K562 (cell line): ENCODE measurements around the gene ZNF26. TPM values are rescaled to one million over a fixed set of nuclear protein-coding genes. Genes with fewer than 3 reads are reported as not detected.

Experiments
- ELF1 ChIP-seq: fragments of 200-800 bp; sonication (Bioruptor generic); IDR thresholded peaks from 2 replicates; pipeline ENCODE4 v1.6.1; 2016; ENCODE audit warnings: missing genetic modification characterization, missing compliant biosample characterization
- HNRNPL ChIP-seq: fragments of 200-400 bp; formaldehyde crosslinking; IDR thresholded peaks from 2 replicates; pipeline ENCODE4 v1.6.1; 2017; ENCODE audit warnings: low read depth, mild to moderate bottlenecking, low read length
- L3MBTL2 ChIP-seq: fragments of 450-650 bp; IDR thresholded peaks from 2 replicates; pipeline ENCODE4 v1.6.1; 2016; ENCODE audit warnings: mild to moderate bottlenecking, moderate library complexity
- SMC3 ChIP-seq: conservative IDR thresholded peaks from 2 replicates; pipeline ENCODE4 v1.6.1; 2011; ENCODE audit warnings: low read depth, low read length, improper control_type of control experiment; ENCODE audit not compliant: insufficient read depth
- polyA plus RNA-seq, 8 experiments: library from polyadenylated mRNA; depleted of rRNA in 4 of 8; stranded (reverse) in 5 of 8; unstranded in 3 of 8; fragments of >200 nt; fragmentation: Nextera tagmentation in 2 of 8; fragmentation: Illumina TruSeq in 1 of 8; extraction: Ambion mirVana in 2 of 8; extraction: Trizol in 1 of 8; gene quantifications; 2 replicates each; pipeline versions ENCODE4 v1.2.1 to v1.2.3, GENCODE V29; 2011 to 2014; ENCODE audit warnings: inconsistent platforms in 1 of 8, missing spikeins in 1 of 8
- total RNA-seq, 7 experiments: library from RNA; depleted of rRNA in 6 of 7; stranded (reverse); fragments of >200 nt in 6 of 7; fragmentation: Illumina TruSeq in 2 of 7; extraction: Trizol in 2 of 7; gene quantifications; 2 replicates each; pipeline versions ENCODE4 v1.2.1 to v1.2.3, GENCODE V29; 2011 to 2021; ENCODE audit warnings: low replicate concordance in 1 of 7
- TF ChIP-seq, protein P1 (sequence below): fragments of 450-650 bp; IDR thresholded peaks from 2 replicates; pipeline ENCODE4 v1.6.1; 2016; ENCODE audit warnings: mild to moderate bottlenecking, moderate library complexity

Gene ZNF26
- total and polyA plus RNA-seq, 9 of the 15 experiments (the other 6 are each of a cell fraction or from before 2014, with no cell fraction given) = 1.2 to 14.1 (median 8.0) TPM

DNA sequence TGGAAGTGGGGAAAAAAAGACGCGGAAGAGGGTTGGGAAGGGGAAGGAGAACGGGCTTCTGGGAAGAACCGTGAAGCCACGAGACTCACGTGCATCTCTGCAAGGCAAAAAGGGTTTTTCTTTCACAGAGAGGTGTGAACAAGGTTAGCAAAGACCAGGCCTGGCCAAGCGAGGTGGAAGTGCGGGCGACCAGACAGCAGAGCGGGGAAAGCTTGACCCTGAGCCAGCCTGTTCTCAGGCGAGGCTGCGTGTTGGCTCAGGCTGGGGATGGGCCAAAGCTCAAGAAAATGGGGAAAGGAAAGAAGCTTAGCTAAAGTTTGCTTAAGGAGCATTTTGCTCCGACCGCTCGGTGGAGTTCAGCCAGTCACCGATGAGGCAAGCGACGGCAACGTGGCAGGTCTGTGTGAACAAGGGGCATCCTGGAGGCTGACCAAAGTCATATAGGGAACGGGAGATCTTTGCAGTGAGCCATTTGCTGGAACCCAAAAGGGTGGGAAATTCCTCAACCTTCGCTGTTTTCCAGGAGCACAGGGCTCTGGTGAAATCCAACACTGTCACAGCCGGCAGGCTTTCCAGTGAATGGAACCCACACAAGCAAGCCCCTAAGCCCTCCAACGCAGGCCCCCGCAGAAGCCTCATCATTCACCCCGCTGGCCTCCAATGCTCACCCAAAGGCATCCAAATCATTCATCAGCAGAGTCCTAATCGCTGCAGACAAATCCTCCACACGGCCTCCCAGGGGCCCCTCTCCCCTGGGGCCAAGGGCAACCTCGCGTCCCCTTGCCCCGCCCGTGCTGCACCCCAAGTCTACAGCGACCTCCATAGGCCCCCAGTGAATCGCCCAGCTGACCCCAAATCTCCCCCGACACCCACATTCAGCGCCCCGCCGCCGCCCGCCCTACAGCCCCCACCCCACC, 30.8 kb upstream of the ZNF26 start (continued):
- TF ChIP-seq, protein P1, sequence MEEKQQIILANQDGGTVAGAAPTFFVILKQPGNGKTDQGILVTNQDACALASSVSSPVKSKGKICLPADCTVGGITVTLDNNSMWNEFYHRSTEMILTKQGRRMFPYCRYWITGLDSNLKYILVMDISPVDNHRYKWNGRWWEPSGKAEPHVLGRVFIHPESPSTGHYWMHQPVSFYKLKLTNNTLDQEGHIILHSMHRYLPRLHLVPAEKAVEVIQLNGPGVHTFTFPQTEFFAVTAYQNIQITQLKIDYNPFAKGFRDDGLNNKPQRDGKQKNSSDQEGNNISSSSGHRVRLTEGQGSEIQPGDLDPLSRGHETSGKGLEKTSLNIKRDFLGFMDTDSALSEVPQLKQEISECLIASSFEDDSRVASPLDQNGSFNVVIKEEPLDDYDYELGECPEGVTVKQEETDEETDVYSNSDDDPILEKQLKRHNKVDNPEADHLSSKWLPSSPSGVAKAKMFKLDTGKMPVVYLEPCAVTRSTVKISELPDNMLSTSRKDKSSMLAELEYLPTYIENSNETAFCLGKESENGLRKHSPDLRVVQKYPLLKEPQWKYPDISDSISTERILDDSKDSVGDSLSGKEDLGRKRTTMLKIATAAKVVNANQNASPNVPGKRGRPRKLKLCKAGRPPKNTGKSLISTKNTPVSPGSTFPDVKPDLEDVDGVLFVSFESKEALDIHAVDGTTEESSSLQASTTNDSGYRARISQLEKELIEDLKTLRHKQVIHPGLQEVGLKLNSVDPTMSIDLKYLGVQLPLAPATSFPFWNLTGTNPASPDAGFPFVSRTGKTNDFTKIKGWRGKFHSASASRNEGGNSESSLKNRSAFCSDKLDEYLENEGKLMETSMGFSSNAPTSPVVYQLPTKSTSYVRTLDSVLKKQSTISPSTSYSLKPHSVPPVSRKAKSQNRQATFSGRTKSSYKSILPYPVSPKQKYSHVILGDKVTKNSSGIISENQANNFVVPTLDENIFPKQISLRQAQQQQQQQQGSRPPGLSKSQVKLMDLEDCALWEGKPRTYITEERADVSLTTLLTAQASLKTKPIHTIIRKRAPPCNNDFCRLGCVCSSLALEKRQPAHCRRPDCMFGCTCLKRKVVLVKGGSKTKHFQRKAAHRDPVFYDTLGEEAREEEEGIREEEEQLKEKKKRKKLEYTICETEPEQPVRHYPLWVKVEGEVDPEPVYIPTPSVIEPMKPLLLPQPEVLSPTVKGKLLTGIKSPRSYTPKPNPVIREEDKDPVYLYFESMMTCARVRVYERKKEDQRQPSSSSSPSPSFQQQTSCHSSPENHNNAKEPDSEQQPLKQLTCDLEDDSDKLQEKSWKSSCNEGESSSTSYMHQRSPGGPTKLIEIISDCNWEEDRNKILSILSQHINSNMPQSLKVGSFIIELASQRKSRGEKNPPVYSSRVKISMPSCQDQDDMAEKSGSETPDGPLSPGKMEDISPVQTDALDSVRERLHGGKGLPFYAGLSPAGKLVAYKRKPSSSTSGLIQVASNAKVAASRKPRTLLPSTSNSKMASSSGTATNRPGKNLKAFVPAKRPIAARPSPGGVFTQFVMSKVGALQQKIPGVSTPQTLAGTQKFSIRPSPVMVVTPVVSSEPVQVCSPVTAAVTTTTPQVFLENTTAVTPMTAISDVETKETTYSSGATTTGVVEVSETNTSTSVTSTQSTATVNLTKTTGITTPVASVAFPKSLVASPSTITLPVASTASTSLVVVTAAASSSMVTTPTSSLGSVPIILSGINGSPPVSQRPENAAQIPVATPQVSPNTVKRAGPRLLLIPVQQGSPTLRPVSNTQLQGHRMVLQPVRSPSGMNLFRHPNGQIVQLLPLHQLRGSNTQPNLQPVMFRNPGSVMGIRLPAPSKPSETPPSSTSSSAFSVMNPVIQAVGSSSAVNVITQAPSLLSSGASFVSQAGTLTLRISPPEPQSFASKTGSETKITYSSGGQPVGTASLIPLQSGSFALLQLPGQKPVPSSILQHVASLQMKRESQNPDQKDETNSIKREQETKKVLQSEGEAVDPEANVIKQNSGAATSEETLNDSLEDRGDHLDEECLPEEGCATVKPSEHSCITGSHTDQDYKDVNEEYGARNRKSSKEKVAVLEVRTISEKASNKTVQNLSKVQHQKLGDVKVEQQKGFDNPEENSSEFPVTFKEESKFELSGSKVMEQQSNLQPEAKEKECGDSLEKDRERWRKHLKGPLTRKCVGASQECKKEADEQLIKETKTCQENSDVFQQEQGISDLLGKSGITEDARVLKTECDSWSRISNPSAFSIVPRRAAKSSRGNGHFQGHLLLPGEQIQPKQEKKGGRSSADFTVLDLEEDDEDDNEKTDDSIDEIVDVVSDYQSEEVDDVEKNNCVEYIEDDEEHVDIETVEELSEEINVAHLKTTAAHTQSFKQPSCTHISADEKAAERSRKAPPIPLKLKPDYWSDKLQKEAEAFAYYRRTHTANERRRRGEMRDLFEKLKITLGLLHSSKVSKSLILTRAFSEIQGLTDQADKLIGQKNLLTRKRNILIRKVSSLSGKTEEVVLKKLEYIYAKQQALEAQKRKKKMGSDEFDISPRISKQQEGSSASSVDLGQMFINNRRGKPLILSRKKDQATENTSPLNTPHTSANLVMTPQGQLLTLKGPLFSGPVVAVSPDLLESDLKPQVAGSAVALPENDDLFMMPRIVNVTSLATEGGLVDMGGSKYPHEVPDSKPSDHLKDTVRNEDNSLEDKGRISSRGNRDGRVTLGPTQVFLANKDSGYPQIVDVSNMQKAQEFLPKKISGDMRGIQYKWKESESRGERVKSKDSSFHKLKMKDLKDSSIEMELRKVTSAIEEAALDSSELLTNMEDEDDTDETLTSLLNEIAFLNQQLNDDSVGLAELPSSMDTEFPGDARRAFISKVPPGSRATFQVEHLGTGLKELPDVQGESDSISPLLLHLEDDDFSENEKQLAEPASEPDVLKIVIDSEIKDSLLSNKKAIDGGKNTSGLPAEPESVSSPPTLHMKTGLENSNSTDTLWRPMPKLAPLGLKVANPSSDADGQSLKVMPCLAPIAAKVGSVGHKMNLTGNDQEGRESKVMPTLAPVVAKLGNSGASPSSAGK = 0 out of 2 replicates have a peak, but pooled peaks have one; percentile 25
- TF ChIP-seq ELF1 = no peak
- TF ChIP-seq L3MBTL2 = peak; percentile 45
- TF ChIP-seq SMC3 = no peak
- TF ChIP-seq HNRNPL = no peak
